SU-DHL-6 (cell line): ENCODE results near the gene FOXN3.
"Not testable (repeated sequence)": the region's sequence is repeated elsewhere in the genome, so short reads cannot be mapped to it uniquely, and the experiment has no call there.

Experiments used
- H2AFZ ChIP-seq: fragments of 200-600 bp; sonication (generic); 2 replicates; pipeline ENCODE4 v1.6.1; 2014; ENCODE audit warnings: low read depth, mild to moderate bottlenecking, moderate library complexity, mixed read lengths, antibody characterized with exemption, low read length; ENCODE audit not compliant: severe bottlenecking
- H3F3A ChIP-seq: fragments of 200-600 bp; shearing (Covaris generic); 2 replicates; pipeline ENCODE4 v1.6.0; 2016; ENCODE audit warnings: antibody characterized with exemption, mild to moderate bottlenecking; ENCODE audit not compliant: insufficient read depth
- H3K27ac ChIP-seq: fragments of 200-600 bp; sonication (generic); 2 replicates; pipeline ENCODE4 v1.5.1; 2016; ENCODE audit warnings: low read depth, mild to moderate bottlenecking, low read length, moderate library complexity, mixed read lengths
- H3K27me3 ChIP-seq: fragments of 200-600 bp; sonication (generic), shearing (Covaris generic); 2 replicates; pipeline ENCODE4 v1.6.0; 2014; ENCODE audit warnings: mild to moderate bottlenecking, low read length
- H3K36me3 ChIP-seq: fragments of 200-600 bp; sonication (generic); 2 replicates; pipeline ENCODE4 v1.6.1; 2014; ENCODE audit warnings: mild to moderate bottlenecking, low read length, mixed read lengths
- H3K4me2 ChIP-seq: fragments of 300-600, 200-600 bp; shearing (Covaris generic), sonication (generic); 2 replicates; pipeline ENCODE4 v1.6.0; 2014; ENCODE audit warnings: low read length, low read depth, mild to moderate bottlenecking; ENCODE audit not compliant: poor library complexity, severe bottlenecking
- H3K4me3 ChIP-seq: fragments of 200-600 bp; sonication (generic); 2 replicates; pipeline ENCODE4 v1.5.1; 2014; ENCODE audit warnings: antibody characterized with exemption, low read length, mild to moderate bottlenecking, mixed read lengths; ENCODE audit not compliant: insufficient read depth, poor library complexity, severe bottlenecking
- H3K79me2 ChIP-seq: fragments of 200-600 bp; sonication (generic); 2 replicates; pipeline ENCODE4 v1.6.1; 2014; ENCODE audit warnings: mild to moderate bottlenecking, low read length, moderate library complexity; ENCODE audit not compliant: insufficient read depth
- H3K9ac ChIP-seq: fragments of 200-600 bp; sonication (generic); 2 replicates; pipeline ENCODE4 v1.7.0; 2014; ENCODE audit warnings: mild to moderate bottlenecking, low read length
- H3K9me2 ChIP-seq: fragments of 200-600 bp; sonication (generic); replicated peaks from 2 replicates; pipeline ENCODE4 v1.6.1; 2014; ENCODE audit warnings: low read length; ENCODE audit not compliant: insufficient read depth
- H3K9me3 ChIP-seq: fragments of 200-600 bp; sonication (generic); 2 replicates; pipeline ENCODE4 v1.6.1; 2014; ENCODE audit warnings: low read length, mixed read lengths; ENCODE audit not compliant: insufficient read depth
- H4K20me1 ChIP-seq: fragments of 200-600 bp; sonication (generic); 2 replicates; pipeline ENCODE4 v1.6.1; 2014; ENCODE audit warnings: low read depth, mild to moderate bottlenecking, antibody characterized with exemption, low read length, moderate library complexity, mixed read lengths
- CTCF ChIP-seq: fragments of 200-600 bp; sonication (generic); IDR thresholded peaks from one replicate; pipeline ENCODE4 v1.5.1; 2017; ENCODE audit warnings: antibody characterized with exemption, mild to moderate bottlenecking, low read length, moderate library complexity; ENCODE audit not compliant: insufficient read depth, poor library complexity, severe bottlenecking
- EZH2phosphoT487 ChIP-seq: fragments of 200-600 bp; sonication (generic), shearing (Covaris generic); conservative IDR thresholded peaks from 2 replicates; pipeline ENCODE4 v1.6.1; 2018; ENCODE audit warnings: mild to moderate bottlenecking, antibody characterized with exemption, low read length, moderate library complexity, mixed read lengths

FOXN3 gene

GRCh38 chr14:89158701-89159100, 258.3 kb downstream of the FOXN3 start:
- Histone ChIP-seq H3K9ac (no peak overlapping the region), H2AFZ (no peak overlapping the region), H3K27me3 (no peaks in the 10 kb centered on the region), H3K4me3 (no peak overlapping the region), H3K27ac (no peak overlapping the region), H3K9me2 (no peaks in the 10 kb centered on the region), H3K4me2 (no peak overlapping the region), H3K79me2 (no peaks in the 10 kb centered on the region), H3K36me3 (0 out of 2 replicates have a peak, but pooled peaks cover 3% of the 10 kb centered on the region), H3F3A (no peaks in the 10 kb centered on the region), H3K9me3 (no peaks in the 10 kb centered on the region), H4K20me1 (no peaks in the 10 kb centered on the region)
- TF ChIP-seq CTCF: no peak
- TF ChIP-seq EZH2phosphoT487: no peak

- not testable (repeated sequence) for H2AFZ ChIP-seq, H3K36me3 ChIP-seq, H4K20me1 ChIP-seq
Measured at GRCh38 chr14:89158104-89158503, 258.9 kb downstream of the FOXN3 start.

GRCh38 chr14:89155491-89155890, 261.5 kb downstream of the FOXN3 start:
- H3K27me3 ChIP-seq: no peaks in the 10 kb centered on the region
- no peaks in the 10 kb centered on the region for H3F3A ChIP-seq
- H3K9me3 ChIP-seq: no peaks in the 10 kb centered on the region
- no peaks in the 10 kb centered on the region for H3K79me2 ChIP-seq
- H3K36me3 ChIP-seq: no peaks in the 10 kb centered on the region
- no peak overlapping the region for H3K27ac ChIP-seq
- H2AFZ ChIP-seq: no peak overlapping the region
- H4K20me1 ChIP-seq: no peaks in the 10 kb centered on the region
- H3K9ac ChIP-seq: no peak overlapping the region
- no peak overlapping the region for H3K4me2 ChIP-seq
- TF ChIP-seq EZH2phosphoT487 (no peak), CTCF (no peak)
- H3K9me2 ChIP-seq: no peaks in the 10 kb centered on the region
- no peak overlapping the region for H3K4me3 ChIP-seq

More at GRCh38 chr14:89158104-89158503, 258.9 kb downstream of the FOXN3 start:
- H3K27ac ChIP-seq, H3K27me3 ChIP-seq, H3K9me3 ChIP-seq, H3F3A ChIP-seq, H3K4me3 ChIP-seq, H3K9me2 ChIP-seq, H3K4me2 ChIP-seq, H3K79me2 ChIP-seq, H3K9ac ChIP-seq: not testable (repeated sequence)

- H3K27me3 ChIP-seq, H3K36me3 ChIP-seq, H3K9ac ChIP-seq, H3F3A ChIP-seq, H4K20me1 ChIP-seq, H3K4me2 ChIP-seq, H3K27ac ChIP-seq, H3K4me3 ChIP-seq, H3K9me2 ChIP-seq, H3K9me3 ChIP-seq, H3K79me2 ChIP-seq, H2AFZ ChIP-seq: not testable (repeated sequence)
Measured at GRCh38 chr14:89151693-89152092, 265.3 kb downstream of the FOXN3 start.
